GM19397 (cell line): ENCODE measurements around the gene TAS1R3.

ENCODE experiments used
- ATAC-seq: cut with Tn5 transposase; IDR thresholded peaks from one replicate; pipeline ENCODE4 v1.9.1; 2021; ENCODE audit warnings: mild to moderate bottlenecking, moderate library complexity; ENCODE audit not compliant: unreplicated experiment

The TAS1R3 gene

DNA sequence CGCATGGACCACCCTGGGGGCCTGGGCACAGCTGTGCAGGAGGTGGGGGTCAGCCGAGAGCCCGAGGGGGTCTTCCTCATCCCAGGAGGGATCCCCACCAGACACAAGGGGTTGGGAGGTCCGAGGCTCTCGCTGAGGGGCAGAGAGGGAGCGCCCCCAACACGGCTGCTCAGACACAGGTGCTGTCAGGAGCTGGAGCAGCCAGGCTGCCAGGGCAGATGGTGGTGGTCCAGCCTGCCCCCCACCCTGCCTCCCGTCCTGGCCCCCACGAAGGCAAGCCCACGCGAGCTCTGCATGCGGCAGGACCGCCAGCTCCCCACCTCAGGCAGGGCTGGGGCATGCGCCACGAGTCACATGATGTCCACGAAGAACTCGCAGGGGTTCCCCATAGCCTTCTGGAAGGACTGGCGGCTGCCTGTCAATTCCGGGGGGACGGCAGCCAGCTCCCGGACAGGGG is 4.7 kb downstream of the TAS1R3 start:
- no peak for ATAC-seq

- no peak for ATAC-seq
Measured at GRCh38 chr1:1336446-1336845, 5.4 kb downstream of the TAS1R3 start.

DNA sequence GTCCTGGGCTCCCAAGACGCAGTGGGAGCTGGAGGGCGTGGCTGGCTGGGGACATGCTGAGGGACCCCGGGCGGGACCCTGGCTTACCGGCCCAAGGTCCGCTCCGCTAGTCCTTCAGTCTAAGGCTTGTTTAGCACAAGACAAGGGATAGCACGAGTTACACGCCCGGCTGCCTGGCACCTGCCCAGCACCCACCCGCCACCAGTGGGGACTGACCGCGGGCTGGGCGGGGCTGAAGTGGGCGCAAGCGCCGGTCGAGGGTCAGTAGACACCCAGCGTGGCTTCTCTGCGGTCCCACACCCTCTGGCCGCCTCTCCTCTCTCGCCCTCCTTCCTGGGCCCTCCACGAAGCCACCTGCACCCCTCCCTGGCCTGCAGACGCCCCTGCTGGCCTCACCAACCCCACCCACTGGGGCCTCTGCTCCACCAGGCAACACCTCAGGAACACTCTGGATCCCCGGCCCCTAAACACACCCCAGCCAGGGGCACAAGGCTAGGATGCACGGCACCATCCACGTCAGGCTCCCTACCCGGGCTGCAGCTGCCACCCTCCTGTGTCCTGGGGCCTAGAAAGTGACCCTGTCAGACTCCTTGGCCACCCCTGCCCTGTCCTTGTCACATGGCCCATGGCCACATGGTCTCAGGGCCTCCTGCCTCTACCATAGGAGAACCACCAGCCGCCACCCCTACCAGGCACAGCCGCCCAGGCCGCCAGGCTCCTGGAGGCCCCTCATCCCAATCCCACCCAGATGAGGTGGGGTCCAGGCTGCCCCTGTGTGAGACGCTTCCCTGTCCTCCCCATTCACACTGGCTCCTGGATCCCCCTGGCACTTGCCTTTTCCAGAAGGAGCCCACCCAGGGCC is 6.1 kb downstream of the TAS1R3 start:
- no peak for ATAC-seq

DNA sequence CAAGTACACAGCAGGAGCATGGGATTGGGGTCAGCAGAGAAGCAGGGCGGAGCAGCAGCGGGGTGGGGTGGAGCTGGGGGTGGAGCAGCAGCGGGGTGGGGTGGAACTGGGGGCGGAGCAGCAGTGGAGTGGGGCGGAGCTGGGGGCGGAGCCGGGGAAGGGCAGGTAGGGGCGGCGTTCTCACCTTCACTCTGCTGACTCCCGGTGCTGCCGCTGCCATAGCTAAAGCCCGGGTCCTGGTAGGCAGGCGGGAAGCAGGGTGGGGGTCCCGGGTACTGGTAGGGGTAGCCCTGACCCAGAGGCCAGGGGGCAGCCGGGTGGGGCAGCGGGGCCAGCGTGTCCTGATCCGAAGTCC is 6.7 kb downstream of the TAS1R3 start:
- ATAC-seq, result no peak

DNA sequence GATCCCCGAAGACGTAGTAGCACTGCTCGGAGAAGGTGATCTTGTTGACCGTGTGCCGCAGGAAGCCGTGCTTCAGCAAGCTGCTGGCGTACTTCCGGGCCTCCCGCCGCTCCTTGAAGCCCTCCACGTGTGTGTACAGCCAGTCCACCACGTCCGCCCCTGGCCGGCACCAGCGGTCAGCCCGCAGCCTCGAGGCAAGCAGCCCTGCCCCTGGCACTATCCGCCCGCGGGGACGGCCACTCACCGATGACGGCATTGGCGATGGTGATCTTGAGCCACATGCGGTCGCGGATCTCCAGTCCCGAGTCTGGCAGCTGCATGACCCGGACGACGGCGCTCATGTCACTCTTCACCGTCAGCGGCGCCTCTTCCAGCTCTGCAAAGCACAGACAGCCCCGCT is 7.2 kb downstream of the TAS1R3 start:
- no peak for ATAC-seq

- no peak for ATAC-seq
Measured at GRCh38 chr1:1340185-1340584, 9.1 kb downstream of the TAS1R3 start.

DNA sequence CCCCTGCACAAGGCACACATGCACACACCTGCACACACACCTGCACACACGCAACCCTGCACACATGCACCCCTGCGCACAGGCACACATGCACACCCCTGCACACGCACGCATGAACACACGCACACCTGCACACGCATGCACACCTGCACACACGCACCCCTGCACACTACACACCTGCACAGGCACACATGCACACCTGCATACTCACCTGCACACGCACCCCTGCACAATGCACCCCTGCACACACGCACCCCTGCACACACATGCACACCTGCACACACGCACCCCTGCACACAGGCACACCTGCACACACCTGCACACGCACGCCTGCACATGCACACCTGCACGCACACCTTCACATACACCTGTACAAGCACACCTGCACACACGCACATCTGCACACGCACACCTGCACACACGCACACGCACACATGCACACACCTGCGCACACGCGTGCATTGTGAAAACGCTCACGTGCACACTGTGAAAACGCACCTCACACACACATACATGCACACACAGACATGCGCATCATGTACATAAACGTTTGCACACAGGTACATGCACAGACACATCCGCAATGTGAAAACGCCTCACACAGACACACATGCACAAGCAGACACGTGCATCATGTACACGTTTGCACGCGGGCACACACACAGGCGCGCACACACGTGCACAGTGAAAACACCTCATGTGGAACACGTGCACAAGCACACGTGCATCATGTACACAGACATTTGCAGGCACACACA is 9.9 kb downstream of the TAS1R3 start:
- no peak for ATAC-seq

DNA sequence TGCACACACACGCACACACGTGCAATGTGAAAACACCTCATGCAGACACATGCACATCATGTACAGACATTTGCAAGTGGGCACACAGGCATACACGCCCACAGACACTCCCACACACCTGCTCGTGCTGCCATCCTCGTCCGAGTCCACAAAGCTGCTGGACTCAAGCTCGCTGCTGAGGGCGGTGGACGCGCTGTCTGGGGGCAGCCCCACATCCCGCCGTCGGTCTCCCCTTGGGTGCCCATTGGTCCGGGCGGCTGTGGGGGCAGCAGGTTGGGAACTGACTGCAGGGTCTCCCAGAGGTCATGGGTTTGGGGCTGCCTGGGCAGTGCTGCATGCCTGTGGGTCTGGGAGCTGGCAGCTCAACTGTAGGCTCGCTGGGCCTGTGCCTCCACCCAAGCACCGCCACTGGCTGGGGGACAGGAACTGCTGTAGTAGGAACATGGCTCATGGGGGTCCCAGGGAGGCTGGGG is 10.5 kb downstream of the TAS1R3 start:
- no peak for ATAC-seq

GRCh38 chr1:1342061-1342562 is 11.0 kb downstream of the TAS1R3 start:
- no peak for ATAC-seq

DNA sequence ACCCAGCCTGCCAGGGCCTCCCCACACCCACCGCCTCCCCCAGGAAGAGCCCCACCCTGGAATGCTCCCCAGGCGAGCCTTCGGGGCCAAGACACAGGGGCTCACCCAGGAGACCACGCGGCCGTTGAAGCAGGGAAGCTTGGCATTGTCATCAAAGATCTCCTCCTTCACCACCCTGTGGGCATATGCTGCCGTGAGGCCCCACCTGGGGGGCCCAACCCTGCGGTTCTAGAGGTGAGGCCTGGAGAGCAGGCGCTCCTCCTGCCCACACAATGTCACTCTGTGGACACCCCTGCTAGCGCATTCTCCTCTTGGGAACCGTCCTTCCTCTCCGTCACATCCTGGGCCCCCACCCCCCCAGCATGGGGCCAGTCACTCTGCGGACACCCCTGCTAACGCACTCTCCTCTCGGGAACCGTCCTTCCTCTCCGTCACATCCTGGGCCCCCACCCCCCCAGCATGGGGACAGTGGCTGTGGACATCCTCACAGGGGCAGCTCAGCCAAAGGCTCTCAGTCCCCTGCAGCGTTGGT is 11.6 kb downstream of the TAS1R3 start:
- no peak for ATAC-seq

GRCh38 chr1:1343811-1344421 is 12.8 kb downstream of the TAS1R3 start:
- no peak for ATAC-seq

DNA sequence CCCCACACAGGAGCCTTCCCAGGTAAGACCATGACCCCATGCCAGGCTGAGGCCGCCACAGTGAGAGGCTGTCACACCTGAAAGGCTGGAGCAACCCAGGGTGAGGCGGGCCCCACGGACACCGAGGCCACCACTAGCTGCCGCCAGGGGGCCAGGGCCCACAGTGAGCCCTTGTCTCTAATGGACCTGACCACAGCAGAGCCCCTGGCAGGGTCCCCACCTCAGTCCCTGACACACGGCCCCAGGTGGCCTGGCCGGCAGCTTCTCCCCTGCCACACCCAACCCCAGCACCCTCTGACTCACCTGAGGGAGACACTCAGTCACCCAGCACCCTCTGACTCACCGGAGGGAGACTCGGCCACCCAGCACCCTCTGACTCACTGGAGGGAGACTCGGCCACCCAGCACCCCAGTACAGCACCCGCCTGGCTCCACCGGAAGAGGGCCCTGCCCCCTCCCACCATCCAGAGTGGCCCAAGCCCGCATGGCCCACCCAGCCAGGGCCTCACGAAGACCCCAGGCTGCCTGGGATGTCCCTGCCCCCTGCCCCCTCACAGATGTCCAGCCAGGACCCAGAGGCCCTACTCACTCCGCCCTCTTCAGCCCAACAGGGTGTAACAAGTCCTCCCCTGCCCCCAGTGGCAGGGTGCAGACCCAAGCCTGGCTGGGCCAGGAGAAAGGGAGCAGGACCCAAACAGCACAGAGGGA is 13.7 kb downstream of the TAS1R3 start:
- ATAC-seq, result no peak

- ATAC-seq, result no peak
Measured at GRCh38 chr1:1345384-1345783, 14.3 kb downstream of the TAS1R3 start.

- no peak for ATAC-seq
Measured at GRCh38 chr1:1345860-1346500, 14.9 kb downstream of the TAS1R3 start.

GRCh38 chr1:1346501-1346890 is 15.4 kb downstream of the TAS1R3 start:
- no peak for ATAC-seq

GRCh38 chr1:1347026-1347595 is 16.0 kb downstream of the TAS1R3 start:
- ATAC-seq, result no peak

DNA sequence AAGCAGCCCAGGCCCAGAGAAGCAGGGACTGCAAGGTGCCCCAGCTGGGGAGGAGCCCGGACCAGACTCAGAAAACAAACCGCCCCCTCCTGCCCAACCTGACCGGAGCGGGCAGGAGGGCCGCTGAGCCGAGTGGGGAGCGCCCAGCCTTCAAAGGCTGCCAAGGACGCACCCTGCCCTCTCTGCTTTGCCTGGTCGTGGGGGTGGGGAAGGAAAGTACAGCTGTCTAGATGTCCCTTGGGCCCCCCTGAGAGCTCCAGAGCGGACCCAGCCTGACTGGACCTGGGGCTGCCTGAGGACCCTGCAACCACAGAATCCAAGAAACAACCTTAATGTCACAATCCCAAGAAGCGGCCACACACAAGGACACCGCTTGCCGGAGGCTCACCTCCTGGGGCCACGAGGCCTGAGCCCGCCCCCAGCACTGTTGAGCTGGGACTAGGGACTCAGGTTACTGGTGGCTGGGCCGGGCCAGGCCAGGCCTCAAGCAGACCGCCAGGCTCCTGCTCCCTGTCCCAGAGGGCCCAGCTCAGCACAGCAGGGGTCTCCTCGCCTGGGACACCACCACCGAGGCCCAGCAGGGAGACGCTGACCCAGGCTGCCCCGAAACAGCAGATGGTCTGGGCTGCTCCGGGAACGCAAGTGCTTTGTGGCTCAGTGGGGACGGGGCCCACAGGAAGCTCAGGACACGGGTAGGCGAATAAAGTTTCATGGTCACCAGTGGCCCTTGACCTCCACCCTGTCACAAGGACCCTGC is 16.8 kb downstream of the TAS1R3 start:
- no peak for ATAC-seq

DNA sequence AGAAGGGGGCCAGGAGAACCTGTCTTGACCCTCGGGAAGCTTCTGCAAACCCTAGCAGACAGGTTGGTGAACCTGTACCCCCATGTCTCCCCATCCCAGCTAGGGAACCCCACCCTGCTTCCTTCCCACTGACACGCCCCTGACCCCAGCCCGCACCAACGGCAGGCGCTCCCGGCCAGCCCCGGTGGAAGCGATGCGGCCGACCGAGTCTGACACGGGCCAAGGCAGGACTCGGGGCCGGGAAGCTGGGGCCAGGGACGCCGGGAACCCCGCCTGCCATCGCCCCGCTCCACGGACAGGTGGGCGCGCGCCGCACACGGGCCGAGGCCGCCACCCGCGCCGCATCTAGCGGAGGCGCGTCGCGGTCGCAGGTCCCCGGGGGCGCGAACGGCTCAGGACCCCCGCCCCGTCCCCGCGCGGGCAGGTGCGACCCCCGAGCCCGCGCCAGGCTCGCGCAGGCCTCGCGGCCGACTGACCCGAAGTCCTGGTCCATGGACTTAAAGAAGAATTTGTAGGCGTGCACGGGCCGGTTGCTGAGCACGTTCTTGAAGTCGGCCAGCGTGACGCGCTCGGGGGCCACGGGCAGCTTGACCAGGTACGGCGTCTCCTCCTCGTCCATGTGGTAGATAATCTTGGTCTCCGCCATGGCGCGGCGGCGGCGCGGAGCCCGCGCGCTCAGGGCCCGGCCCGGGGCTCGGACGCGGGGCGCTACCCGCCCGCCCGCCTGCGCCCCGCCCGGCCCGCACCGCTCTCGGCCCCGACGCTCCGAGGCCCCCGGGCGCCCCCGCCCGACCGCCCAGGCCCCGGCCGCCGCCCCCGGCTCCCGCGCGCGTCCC is 17.6 kb downstream of the TAS1R3 start:
- peak; percentile 36 for ATAC-seq
